GM12872 (cell line): ENCODE data around the gene SBDS.

Experiments used
- CTCF ChIP-seq: IDR thresholded peaks from 3 replicates; pipeline ENCODE4 v1.5.1; 2011; ENCODE audit warnings: low read depth, mild to moderate bottlenecking, low read length, moderate library complexity; ENCODE audit not compliant: insufficient read depth

Gene SBDS

GRCh38 chr7:66952343-66953043, 42.9 kb downstream of the SBDS start:
- TF ChIP-seq CTCF, result no peak

- TF ChIP-seq CTCF, result no peak
Measured at GRCh38 chr7:66950763-66951162, 44.6 kb downstream of the SBDS start.

GRCh38 chr7:66950311-66950710, 45.1 kb downstream of the SBDS start:
- TF ChIP-seq CTCF, result no peak

GRCh38 chr7:66948480-66949109, 46.8 kb downstream of the SBDS start:
- TF ChIP-seq CTCF, result no peak

GRCh38 chr7:66946545-66946944, 48.8 kb downstream of the SBDS start:
- no peak for TF ChIP-seq CTCF

- TF ChIP-seq CTCF, result no peak
Measured at GRCh38 chr7:66939325-66939724, 56.1 kb downstream of the SBDS start.

GRCh38 chr7:66937940-66938339, 57.4 kb downstream of the SBDS start:
- TF ChIP-seq CTCF, result no peak
